T-cell (primary cell): Measurements from ENCODE around the gene POMGNT2. TPM values are rescaled to one million over a fixed set of nuclear protein-coding genes. Genes with fewer than 3 reads are reported as not detected.
A peak's percentile ranks its signal among the peaks of the same experiment; 100 is the strongest.

Experiments
- ATAC-seq, 4 experiments: fragments of 200-7000 bp in 3 of 4; fragments of 150-1000 bp in 1 of 4; cut with Tn5 transposase; replicated peaks in 1 of 4; 1 replicate in 3 of 4; 2 replicates in 1 of 4; pipeline ENCODE4 v1.10.0; 2021; ENCODE audit warnings: moderate library complexity in 3 of 4, mild to moderate bottlenecking in 2 of 4, moderate number of reproducible peaks in 1 of 4
- CTCF ChIA-PET, 2 donors: fragments of 300-600 bp; sonication (Branson Sonifier 250); formaldehyde crosslinking; loops; one replicate each; lab custom pipeline; 2022; ENCODE audit warnings: antibody characterized with exemption in 2 of 2; lab: Charles Lee
- POLR2A ChIA-PET, 2 donors: fragments of 300-600 bp; sonication (Branson Sonifier 250); formaldehyde crosslinking; loops; one replicate each; lab custom pipeline; 2022; ENCODE audit warnings: antibody characterized with exemption in 2 of 2; lab: Charles Lee
- DNase-seq, 35 experiments: peaks; one replicate each; pipeline versions ENCODE4 v3.0.0 to v3.0.0-alpha.2; 2013 to 2023
- H3K27ac ChIP-seq: one replicate; pipeline ENCODE4 v1.5.1; 2013; ENCODE audit warnings: low read length
- H3K27me3 ChIP-seq, 2 experiments: replicated peaks in 1 of 2; 1 replicate in 1 of 2; 2 replicates in 1 of 2; pipeline versions ENCODE4 v1.6.1 to v1.7.0; 2013; ENCODE audit warnings: low read length in 1 of 2, mixed read lengths in 1 of 2; ENCODE audit not compliant: control insufficient read depth in 2 of 2, insufficient read depth in 2 of 2; ENCODE audit errors: extremely low read depth in 1 of 2
- H3K36me3 ChIP-seq, 2 donors: 1 replicate in 1 of 2; 2 replicates in 1 of 2; pipeline versions ENCODE4 v1.6.1 to v1.7.0; 2013; ENCODE audit warnings: low read length in 1 of 2; ENCODE audit not compliant: control insufficient read depth in 2 of 2, insufficient read depth in 1 of 2; ENCODE audit errors: extremely low read depth in 1 of 2
- H3K4me1 ChIP-seq, 2 experiments: 1 replicate in 1 of 2; 2 replicates in 1 of 2; pipeline versions ENCODE4 v1.6.1 to v1.7.0; 2013; ENCODE audit warnings: low read length in 2 of 2, mixed read lengths in 1 of 2; ENCODE audit not compliant: insufficient read depth in 2 of 2, control insufficient read depth in 1 of 2; ENCODE audit errors: extremely low read depth in 1 of 2
- H3K4me3 ChIP-seq, 2 donors: 1 replicate in 1 of 2; 2 replicates in 1 of 2; pipeline versions ENCODE4 v1.5.1 to v1.7.0; 2013; ENCODE audit warnings: mild to moderate bottlenecking in 2 of 2, low read length in 1 of 2, moderate library complexity in 1 of 2; ENCODE audit not compliant: control insufficient read depth in 1 of 2; ENCODE audit errors: extremely low read depth in 1 of 2
- H3K9me3 ChIP-seq: 2 replicates; pipeline ENCODE4 v1.7.0; 2013
- H3K27ac Mint-ChIP-seq, 2 donors: one replicate each; pipeline ENCODE4 v1.8.0; 2020 to 2021; ENCODE audit warnings: mild to moderate bottlenecking in 2 of 2, mixed read lengths in 2 of 2
- H3K27me3 Mint-ChIP-seq, 2 donors: one replicate each; pipeline ENCODE4 v1.8.0; 2021 to 2022; ENCODE audit warnings: mixed read lengths in 2 of 2
- H3K36me3 Mint-ChIP-seq: one replicate; pipeline ENCODE4 v1.8.0; 2021; ENCODE audit warnings: mixed read lengths
- H3K4me1 Mint-ChIP-seq, 3 donors: one replicate each; pipeline ENCODE4 v1.8.0; 2020 to 2022; ENCODE audit warnings: mixed read lengths in 3 of 3, mild to moderate bottlenecking in 1 of 3
- H3K4me3 Mint-ChIP-seq, 3 donors: one replicate each; pipeline ENCODE4 v1.8.0; 2020 to 2022; ENCODE audit warnings: mild to moderate bottlenecking in 3 of 3, mixed read lengths in 3 of 3, moderate library complexity in 3 of 3
- H3K9me3 Mint-ChIP-seq, 3 donors: one replicate each; pipeline ENCODE4 v1.8.0; 2020 to 2022; ENCODE audit warnings: mixed read lengths in 3 of 3
- WGBS: methylation state at CpG from one replicate; pipeline ENCODE4 v1.1.5; 2013; ENCODE audit warnings: missing lambda C conversion rate; ENCODE audit not compliant: insufficient coverage; 5-methylcytosine and 5-hydroxymethylcytosine counted together
- total RNA-seq, 35 experiments: library from RNA in 6 of 35; stranded (reverse) in 6 of 35; fragments of 120-200 nt in 1 of 35; gene quantifications; one replicate each; pipeline versions ENCODE4 v1.2.1 to v1.2.4 and lab custom pipeline; 2013 to 2026

Gene POMGNT2
- total RNA-seq, result 1 to 10 TPM; 4.6 to 6.3 (median 5.6) TPM
- 4.5 TPM for total RNA-seq (2013)
- 6.0 to 16.2 (median 11.0) reads per million in 29 experiments for total RNA-seq (lab: John Stamatoyannopoulos, UW)

DNA sequence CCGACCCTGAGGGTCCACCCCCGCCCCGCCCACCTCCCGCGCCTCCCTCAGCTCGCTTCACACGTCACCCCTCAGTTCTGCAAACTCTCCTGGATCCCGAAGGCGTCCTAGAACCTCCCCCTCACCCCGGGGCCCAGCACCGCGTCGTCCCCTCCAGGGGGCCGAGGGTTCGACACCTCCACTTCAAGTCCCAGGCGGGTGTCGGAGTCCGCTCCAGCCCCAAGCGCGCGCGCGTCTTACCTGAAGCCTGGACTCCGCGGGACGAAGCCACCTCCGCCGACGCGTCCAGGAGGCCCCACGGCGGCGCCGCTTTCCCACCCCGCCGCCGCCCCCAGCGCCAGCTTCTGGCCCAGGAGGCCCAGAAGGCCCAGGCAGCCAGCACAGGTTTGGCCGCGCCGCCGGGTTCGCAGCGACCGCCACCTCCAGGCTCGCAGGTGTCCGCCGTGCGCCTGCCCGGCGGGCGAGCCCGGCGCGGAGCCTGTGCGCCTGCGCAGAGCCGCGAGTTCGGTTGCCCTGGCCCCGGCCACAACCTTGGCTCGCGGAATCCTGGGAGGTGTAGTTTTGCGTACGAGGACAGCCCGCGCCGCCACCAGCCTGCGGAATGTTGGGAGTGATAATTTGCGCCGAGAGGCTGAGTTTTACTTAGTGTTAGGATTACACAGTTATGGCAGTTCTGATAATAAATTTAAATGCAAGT lies at the start of gene POMGNT2:
Gene POMGNT2, minus strand, starts transcription at position 484 of the 697 bp plus-strand sequence. CDS start 24,648 bp downstream, outside the sequence.
- H3K9me3 Mint-ChIP-seq, result no peaks in the 10 kb centered on the region
- ATAC-seq (peak; percentile 97 to 98 (median 97)), DNase-seq (peak; percentile 69 to 94 (median 83))
- H3K4me3 ChIP-seq, result peak within 1 kb of the TSS; percentile 52 to 79
- peaks cover 0 to 4% of the 10 kb centered on the region in 2 experiments for H3K27me3 ChIP-seq
- peak within 1 kb of the TSS; percentile 23 to 73 for H3K27ac Mint-ChIP-seq
- H3K4me1 Mint-ChIP-seq, result peaks cover 22 to 26% (median 23%) of the 10 kb centered on the region in 3 donors
- peaks cover under 1% of the 10 kb centered on the region for H3K36me3 Mint-ChIP-seq
- peaks cover 0 to 1% of the 10 kb centered on the region in 2 donors for H3K27me3 Mint-ChIP-seq
- H3K4me1 ChIP-seq, result peaks cover 6 to 20% of the 10 kb centered on the region in 2 experiments
- WGBS, result under 1% methylated on average over 64 of the region's 71 CpGs
- no peaks in the 10 kb centered on the region for H3K36me3 ChIP-seq
- CTCF ChIA-PET, result interaction anchor here in 1 of 2 donors (0.9 kb wide), 2 partner anchors 327 to 371 kb away, joined by 3 to 4 read pairs; no protein-coding TSS in a partner anchor
- no peaks in the 10 kb centered on the region for H3K9me3 ChIP-seq
- H3K27ac ChIP-seq, result peak within 1 kb of the TSS; percentile 28
- POLR2A ChIA-PET, result interaction anchor here in 1 of 2 donors (0.7 kb wide), 1 partner anchor 596 kb away, joined by 9 read pairs; no protein-coding TSS in a partner anchor
- H3K4me3 Mint-ChIP-seq, result peak within 1 kb of the TSS; percentile 74 to 78 (median 78)

DNA sequence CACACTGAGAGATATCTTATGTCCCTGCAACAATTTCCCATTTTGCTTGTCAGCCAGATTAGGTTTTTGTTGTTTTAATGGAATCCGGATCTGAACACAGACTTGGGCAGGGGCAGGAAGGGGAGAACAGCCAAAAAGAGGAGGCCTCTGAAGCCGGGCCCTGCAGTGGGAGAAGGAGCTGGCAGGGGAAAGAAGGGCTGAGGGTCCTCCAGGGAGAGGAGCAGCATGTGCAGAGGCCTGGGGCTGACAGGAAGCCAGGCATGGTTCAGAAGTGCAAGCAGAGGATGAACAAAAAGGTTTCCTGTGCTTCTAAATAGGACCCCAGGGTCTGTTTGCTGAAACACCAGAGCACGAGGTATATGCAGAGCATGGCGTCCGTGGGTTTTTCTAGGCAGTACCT lies 49.1 kb upstream of the POMGNT2 start:
- H3K27me3 ChIP-seq, result peaks cover 0 to 3% of the 10 kb centered on the region in 2 experiments
- Mint-ChIP-seq H3K9me3 (no peaks in the 10 kb centered on the region), H3K4me3 (peak overlapping the region in 1 of 3 donors; percentile 57), H3K27ac (peak overlapping the region in 1 of 2 donors; percentile 68), H3K4me1 (peaks cover 12 to 23% (median 20%) of the 10 kb centered on the region in 3 donors), H3K36me3 (no peaks in the 10 kb centered on the region), H3K27me3 (peaks cover 0 to 6% of the 10 kb centered on the region in 2 donors)
- peaks cover 9 to 11% of the 10 kb centered on the region in 2 experiments for H3K4me1 ChIP-seq
- CTCF ChIA-PET, result interaction anchor here in 1 of 2 donors (0.5 kb wide), 1 partner anchor 12 kb away, joined by 3 read pairs; no protein-coding TSS in a partner anchor
- H3K4me3 ChIP-seq, result no peak overlapping the region
- H3K27ac ChIP-seq, result no peak overlapping the region
- ATAC-seq (peak in 3 of 4 experiments; percentile 59 to 75 (median 66)), DNase-seq (no peak)
- WGBS, result 40% methylated on average over 4 of the region's 5 CpGs
- H3K9me3 ChIP-seq, result no peaks in the 10 kb centered on the region
- no peaks in the 10 kb centered on the region for H3K36me3 ChIP-seq
- POLR2A ChIA-PET, result no interaction called here

DNA sequence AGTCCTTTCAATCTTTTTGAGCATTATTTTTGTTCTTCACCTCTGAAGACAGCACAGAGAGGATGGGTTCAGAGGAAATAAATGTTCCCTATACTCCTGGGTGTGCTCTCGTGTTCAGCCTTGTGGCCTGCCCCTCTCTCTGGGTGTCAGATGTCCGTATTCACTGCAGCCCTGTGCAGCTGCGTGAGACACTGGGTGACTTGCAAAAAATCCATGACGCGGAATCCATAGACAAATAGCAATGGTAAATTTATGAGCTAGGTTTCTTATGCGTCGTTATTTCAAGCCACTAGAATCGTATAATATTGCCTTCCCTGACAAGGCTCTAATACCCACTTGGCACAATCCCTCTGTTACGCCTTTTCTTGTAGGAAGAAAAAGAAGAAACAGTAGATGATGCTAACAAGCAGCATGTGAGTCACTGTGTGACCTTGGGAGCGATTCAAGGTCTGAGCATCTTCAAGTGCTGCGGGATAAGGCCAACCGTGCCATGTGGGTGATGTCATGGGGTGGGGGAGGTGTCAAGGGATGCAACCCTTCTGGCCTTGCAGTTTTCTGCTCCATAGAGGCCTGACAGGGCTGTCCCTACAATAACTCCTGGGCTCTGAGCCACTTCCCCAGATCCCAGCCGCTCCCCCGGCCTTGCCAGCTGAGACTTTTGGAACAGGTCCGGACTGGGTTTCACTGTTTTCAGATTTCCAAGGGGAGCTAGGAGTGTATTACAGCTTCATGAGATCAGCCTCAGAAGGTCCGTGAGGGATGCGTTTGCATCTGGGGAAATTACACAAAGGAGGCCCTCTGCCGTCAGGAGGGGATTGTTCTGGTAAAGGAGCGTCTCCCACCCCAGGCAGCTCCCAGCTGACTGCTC lies 47.6 kb upstream of the POMGNT2 start:
- no peak overlapping the region for H3K4me3 Mint-ChIP-seq
- no peak for DNase-seq
- Histone ChIP-seq H3K9me3 (no peaks in the 10 kb centered on the region), H3K27ac (no peak overlapping the region), H3K4me3 (no peak overlapping the region), H3K27me3 (peaks cover 0 to 3% of the 10 kb centered on the region in 2 experiments), H3K4me1 (peaks cover 9 to 11% of the 10 kb centered on the region in 2 experiments), H3K36me3 (no peaks in the 10 kb centered on the region)
- H3K36me3 Mint-ChIP-seq, result no peaks in the 10 kb centered on the region
- peaks cover 12 to 23% (median 20%) of the 10 kb centered on the region in 3 donors for H3K4me1 Mint-ChIP-seq
- ChIA-PET CTCF (no interaction called here), POLR2A (no interaction called here)
- no peak for ATAC-seq
- H3K27me3 Mint-ChIP-seq, result peaks cover 0 to 6% of the 10 kb centered on the region in 2 donors
- H3K9me3 Mint-ChIP-seq, result no peaks in the 10 kb centered on the region
- peak overlapping the region in 1 of 2 donors; percentile 19 for H3K27ac Mint-ChIP-seq
- WGBS, result 83% methylated on average over 8 of the region's 19 CpGs

DNA sequence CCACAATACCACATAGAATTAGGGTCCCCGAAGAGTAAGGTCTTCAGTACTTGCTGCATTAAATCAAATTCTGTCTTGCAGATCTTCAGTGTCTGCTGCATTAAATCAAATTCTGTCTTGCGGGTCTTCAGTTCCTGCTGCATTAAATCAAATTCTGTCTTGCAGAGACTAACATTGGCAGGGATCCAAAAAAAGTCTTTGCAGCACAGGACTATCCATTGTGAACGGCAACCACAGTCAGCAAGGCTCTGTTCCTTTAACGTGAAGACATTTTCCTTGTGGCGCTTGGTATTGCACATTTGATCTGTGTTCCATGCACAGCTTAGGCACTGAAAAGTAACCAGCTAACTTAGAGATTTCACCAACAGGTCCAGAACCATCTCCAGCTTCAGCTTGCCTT lies 46.8 kb upstream of the POMGNT2 start:
- POLR2A ChIA-PET, result no interaction called here
- CTCF ChIA-PET, result no interaction called here
- H3K4me1 ChIP-seq, result peaks cover 9 to 11% of the 10 kb centered on the region in 2 experiments
- H3K36me3 ChIP-seq, result no peaks in the 10 kb centered on the region
- Mint-ChIP-seq H3K36me3 (no peaks in the 10 kb centered on the region), H3K4me3 (no peak overlapping the region), H3K27ac (no peak overlapping the region), H3K9me3 (no peaks in the 10 kb centered on the region), H3K27me3 (peaks cover 0 to 6% of the 10 kb centered on the region in 2 donors), H3K4me1 (peaks cover 12 to 23% (median 20%) of the 10 kb centered on the region in 3 donors)
- H3K9me3 ChIP-seq, result no peaks in the 10 kb centered on the region
- WGBS, result 57% methylated on average over 4 of the region's 5 CpGs
- H3K4me3 ChIP-seq, result no peak overlapping the region
- no peak overlapping the region for H3K27ac ChIP-seq
- peaks cover 0 to 3% of the 10 kb centered on the region in 2 experiments for H3K27me3 ChIP-seq
- no peak for ATAC-seq
- DNase-seq, result no peak

DNA sequence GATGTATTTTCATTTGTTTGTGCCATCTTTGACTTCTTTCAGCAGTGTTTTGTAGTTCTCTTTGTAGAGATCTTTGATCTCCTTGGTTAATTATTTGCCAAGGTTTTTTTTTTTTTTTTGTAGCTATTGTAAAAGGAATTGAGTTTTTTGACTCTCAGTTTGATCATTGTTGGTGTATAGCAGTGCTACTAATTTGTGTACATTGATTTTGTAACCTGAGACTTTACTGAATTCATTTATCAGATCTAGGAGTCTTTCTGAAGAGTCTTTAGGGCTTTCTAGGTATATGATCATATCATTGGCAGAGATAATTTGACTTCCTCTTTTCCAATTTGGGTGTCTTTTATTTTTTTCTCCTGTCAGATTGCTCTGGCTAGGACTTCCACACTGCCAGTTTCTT lies 42.2 kb upstream of the POMGNT2 start:
- DNase-seq, result no peak
- H3K9me3 Mint-ChIP-seq, result no peaks in the 10 kb centered on the region
- Histone ChIP-seq H3K27ac (no peak overlapping the region), H3K4me1 (no peaks in the 10 kb centered on the region), H3K4me3 (no peak overlapping the region), H3K9me3 (no peaks in the 10 kb centered on the region), H3K36me3 (no peaks in the 10 kb centered on the region), H3K27me3 (peaks cover 0 to 6% of the 10 kb centered on the region in 2 experiments)
- ChIA-PET CTCF (interaction anchor here in 1 of 2 donors (0.6 to 0.7 kb wide), 3 partner anchors 26 to 318 kb away, joined by 3 to 4 read pairs (median 4); no protein-coding TSS in a partner anchor), POLR2A (interaction anchor here (0.6 kb wide), 4 partner anchors 12 to 187 kb away, joined by 3 to 7 read pairs (median 4); no protein-coding TSS in a partner anchor)
- no peak for ATAC-seq
- no peaks in the 10 kb centered on the region for H3K36me3 Mint-ChIP-seq
- no peak overlapping the region for H3K27ac Mint-ChIP-seq
- peaks cover 0 to 4% of the 10 kb centered on the region in 2 donors for H3K27me3 Mint-ChIP-seq
- no peak overlapping the region for H3K4me3 Mint-ChIP-seq
- H3K4me1 Mint-ChIP-seq, result no peaks in the 10 kb centered on the region

DNA sequence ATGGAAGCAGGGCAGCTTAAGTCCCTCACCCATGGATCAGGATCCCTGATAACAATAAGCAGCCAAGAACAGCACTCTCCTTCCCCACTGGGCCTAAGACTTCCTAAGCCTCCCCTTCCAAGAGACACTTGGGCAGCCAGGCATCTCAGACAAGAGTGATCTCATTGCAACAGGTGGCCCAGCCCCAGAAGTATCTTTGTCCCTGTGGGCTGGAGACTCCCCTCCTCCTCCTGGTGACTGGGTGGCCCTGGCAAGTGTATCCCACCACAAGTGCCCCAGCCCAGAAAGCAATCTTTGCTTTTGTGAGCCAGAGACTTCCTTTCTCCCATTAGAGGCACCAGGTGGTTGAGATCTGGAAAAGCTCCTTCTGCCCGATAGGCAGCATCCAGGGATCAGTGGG lies 40.7 kb upstream of the POMGNT2 start:
- Histone ChIP-seq H3K9me3 (no peaks in the 10 kb centered on the region), H3K4me1 (no peaks in the 10 kb centered on the region), H3K27me3 (peaks cover 0 to 6% of the 10 kb centered on the region in 2 experiments), H3K4me3 (no peak overlapping the region), H3K36me3 (no peaks in the 10 kb centered on the region), H3K27ac (no peak overlapping the region)
- CTCF ChIA-PET, result no interaction called here
- POLR2A ChIA-PET, result no interaction called here
- WGBS, result no CpG with 5 or more reads among the region's 1 CpG
- no peak overlapping the region for H3K4me3 Mint-ChIP-seq
- H3K27me3 Mint-ChIP-seq, result peaks cover 0 to 4% of the 10 kb centered on the region in 2 donors
- ATAC-seq (no peak), DNase-seq (no peak)
- no peak overlapping the region for H3K27ac Mint-ChIP-seq
- no peaks in the 10 kb centered on the region for H3K9me3 Mint-ChIP-seq
- H3K36me3 Mint-ChIP-seq, result no peaks in the 10 kb centered on the region
- peaks cover 3 to 9% (median 6%) of the 10 kb centered on the region in 3 donors for H3K4me1 Mint-ChIP-seq
